GM13976 (cell line): ENCODE data around the gene MYRIP.

Source experiments
- DNase-seq: peaks from one replicate; pipeline ENCODE4 v3.0.0; 2012; ENCODE audit warnings: low spot score
- CTCF ChIP-seq: IDR thresholded peaks from 2 replicates; pipeline ENCODE4 v1.5.1; 2012; ENCODE audit warnings: borderline replicate concordance, mild to moderate bottlenecking; ENCODE audit not compliant: insufficient read depth; ENCODE audit errors: extremely low read depth, missing control alignments, control extremely low read depth
- in situ Hi-C: fragments of 300-500 bp; cut with MboI; formaldehyde crosslinking; loops from one replicate; pipeline ENCODE4 v1.12.0; 2022; ENCODE audit warnings: low sequenced_read_pairs, mixed read lengths, inconsistent platforms; ENCODE audit not compliant: unreplicated experiment

The MYRIP gene

GRCh38 chr3:40215015-40215414 lies 405.6 kb downstream of the MYRIP start:
- no peak for DNase-seq
- TF ChIP-seq CTCF = no peak
- in situ Hi-C loops = no loop called here

- in situ Hi-C loops = no loop called here
- DNase-seq = no peak
- no peak for TF ChIP-seq CTCF
Measured at GRCh38 chr3:40216471-40216870, 407.1 kb downstream of the MYRIP start.

GRCh38 chr3:40223856-40224255 lies 414.4 kb downstream of the MYRIP start:
- no peak for DNase-seq
- in situ Hi-C loops = no loop called here
- TF ChIP-seq CTCF = no peak

- TF ChIP-seq CTCF = no peak
Measured at GRCh38 chr3:40224796-40225515, 415.5 kb downstream of the MYRIP start.

GRCh38 chr3:40226636-40227035 lies 417.2 kb downstream of the MYRIP start:
- in situ Hi-C loops = no loop called here
- TF ChIP-seq CTCF = no peak
- DNase-seq = no peak

More at GRCh38 chr3:40224796-40225515, 415.5 kb downstream of the MYRIP start:
- DNase-seq = no peak
- in situ Hi-C loops = no loop called here

GRCh38 chr3:40228792-40229350 lies 419.5 kb downstream of the MYRIP start:
- no peak for TF ChIP-seq CTCF
- in situ Hi-C loops = no loop called here
- no peak for DNase-seq
